ENCODE measurements around the gene FUOM.

FUOM gene

GRCh38 chr10:133357285-133358161 is at the start of gene FUOM:
TSS of gene FUOM (minus strand) at chr10:133358019. CDS start at chr10:133358007, 12 bp downstream.
- peak; percentile 36 to 43 for DNase-seq (ENCODE audit: low read depth in 2 of 2, low spot score in 1 of 2)

- DNase-seq (ENCODE audit: low read depth in 2 of 2, low spot score in 1 of 2): no peak
These were observed 48.2 kb upstream of the FUOM start for GRCh38 chr10:133405844-133406527.

DNA sequence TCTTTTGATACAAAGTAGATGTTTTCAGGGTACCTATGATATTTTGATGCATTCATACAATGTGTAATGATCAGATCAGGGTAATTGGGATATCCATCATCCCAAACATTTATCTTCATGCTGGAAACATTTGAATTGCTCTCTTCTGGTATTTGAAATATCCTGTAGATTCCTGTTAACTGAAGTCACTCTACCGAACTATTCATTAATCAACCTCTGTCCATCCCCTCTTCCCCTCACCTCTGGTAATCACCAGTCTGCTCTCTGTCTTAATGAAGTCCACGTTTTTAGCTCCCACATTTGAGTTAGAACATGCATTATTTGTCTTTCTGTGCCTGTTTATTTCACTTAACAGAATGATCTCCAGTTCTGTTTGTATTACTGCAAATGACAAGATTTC is 47.5 kb upstream of the FUOM start:
- DNase-seq (ENCODE audit: low read depth in 2 of 2, low spot score in 1 of 2): no peak

DNA sequence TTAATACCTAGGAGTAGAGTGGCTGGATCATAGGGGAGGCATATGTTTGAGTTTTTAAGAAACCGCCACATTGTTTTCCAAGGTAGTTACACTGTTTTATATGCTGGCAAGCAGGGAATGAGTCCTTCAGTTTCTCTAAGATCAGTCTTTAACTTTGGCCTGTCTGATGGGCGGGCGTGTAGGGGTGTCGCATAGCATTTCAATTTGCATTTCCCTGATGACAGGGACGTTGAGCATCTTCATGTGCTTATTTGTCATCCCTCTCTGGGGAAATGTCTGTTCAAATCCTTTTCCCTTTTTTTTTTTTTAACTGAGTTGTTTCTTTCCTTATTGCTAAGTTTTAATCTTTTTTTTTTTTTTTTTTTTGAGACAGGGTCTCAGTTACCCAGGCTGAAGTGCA is 46.0 kb upstream of the FUOM start:
- DNase-seq (ENCODE audit: low read depth in 2 of 2, low spot score in 1 of 2): no peak

- no peak for DNase-seq (ENCODE audit: low read depth in 2 of 2, low spot score in 1 of 2)
These were observed 45.5 kb upstream of the FUOM start for GRCh38 chr10:133403359-133403758.

- no peak for DNase-seq (ENCODE audit: low read depth in 2 of 2, low spot score in 1 of 2)
These were observed 44.3 kb upstream of the FUOM start for GRCh38 chr10:133401981-133402725.

GRCh38 chr10:133401500-133401899 is 43.7 kb upstream of the FUOM start:
- no peak for DNase-seq (ENCODE audit: low read depth in 2 of 2, low spot score in 1 of 2)

DNA sequence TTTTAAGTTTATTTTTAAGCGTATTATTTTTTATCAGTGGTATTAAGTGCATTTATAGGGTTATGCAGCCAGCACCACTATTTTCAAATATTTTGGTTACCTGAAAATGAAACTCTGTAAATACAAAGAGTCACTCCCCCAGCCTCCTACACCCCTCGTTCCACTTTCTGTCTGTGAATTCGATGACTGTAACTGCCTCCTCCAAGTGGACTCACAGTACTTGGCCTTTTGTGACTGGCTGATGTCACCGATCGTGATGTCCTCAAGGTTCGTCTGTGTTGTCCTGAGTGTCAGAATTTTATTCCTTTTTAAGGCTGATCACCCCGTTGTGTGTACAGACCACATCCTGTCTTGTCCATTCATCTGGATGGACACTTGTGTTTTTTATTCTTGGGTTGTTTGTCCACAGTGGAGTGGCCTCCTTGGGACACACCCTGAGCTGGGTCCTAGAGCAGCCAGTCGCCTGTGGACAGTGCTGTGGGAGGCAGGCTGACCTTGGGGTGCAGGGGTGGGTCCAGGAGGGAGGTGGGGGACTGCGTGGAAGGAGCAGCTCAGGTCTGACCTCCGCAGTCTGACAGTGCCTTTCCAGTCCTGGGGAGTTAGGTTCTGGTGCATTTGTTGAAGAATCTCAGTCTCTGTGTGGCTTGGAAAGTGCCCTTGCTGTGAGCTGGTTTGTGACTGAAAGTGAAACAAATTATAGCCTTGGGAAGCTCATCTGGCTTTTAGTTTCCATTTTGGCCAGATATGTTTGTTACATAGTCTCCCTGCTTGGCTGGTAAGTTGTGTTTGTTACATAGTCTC is 43.0 kb upstream of the FUOM start:
- no peak for DNase-seq (ENCODE audit: low read depth in 2 of 2, low spot score in 1 of 2)

DNA sequence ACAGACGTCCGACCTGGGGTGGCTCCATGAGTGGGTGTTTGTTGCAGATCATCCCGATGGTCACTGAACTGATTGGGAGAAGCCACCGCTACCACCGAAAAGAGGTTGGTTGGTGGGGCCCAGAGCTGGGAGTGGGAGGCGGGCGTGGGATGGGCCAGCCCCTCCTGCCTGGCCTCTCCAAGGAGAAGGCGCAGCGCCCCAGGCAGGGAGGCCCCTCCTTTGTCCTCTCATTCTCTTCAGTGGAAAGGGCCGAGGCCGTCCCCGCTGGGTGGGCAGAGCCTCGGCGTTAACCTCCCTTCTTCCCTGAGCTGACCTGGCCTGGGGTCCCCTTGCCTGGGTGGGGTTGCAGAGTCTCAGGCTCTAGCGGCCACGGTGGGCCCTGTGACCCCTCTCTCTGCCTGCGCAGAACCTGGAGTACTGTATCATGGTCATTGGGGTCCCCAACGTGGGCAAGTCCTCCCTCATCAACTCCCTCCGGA is 41.3 kb upstream of the FUOM start:
- no peak for DNase-seq (ENCODE audit: low read depth in 2 of 2, low spot score in 1 of 2)

DNA sequence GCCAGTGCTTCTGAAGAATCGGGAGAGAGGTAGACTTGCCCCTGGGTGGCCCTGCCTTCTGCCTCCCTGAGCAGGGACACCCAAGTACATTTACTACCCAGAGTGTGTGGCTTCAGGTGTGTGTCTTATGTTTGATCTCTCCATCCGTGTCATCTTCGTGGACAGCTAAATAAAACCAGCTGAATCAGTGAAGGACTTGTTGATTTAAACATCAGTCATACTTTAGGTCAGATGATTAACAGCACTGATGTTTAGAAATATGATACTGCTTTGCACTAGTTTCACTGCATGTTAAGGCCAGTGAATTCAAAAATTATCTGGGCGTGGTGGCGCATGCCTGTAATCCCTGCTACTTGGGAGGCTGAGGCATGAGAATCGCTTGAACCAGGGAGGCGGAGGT is 40.1 kb upstream of the FUOM start:
- DNase-seq (ENCODE audit: low read depth in 2 of 2, low spot score in 1 of 2): no peak

DNA sequence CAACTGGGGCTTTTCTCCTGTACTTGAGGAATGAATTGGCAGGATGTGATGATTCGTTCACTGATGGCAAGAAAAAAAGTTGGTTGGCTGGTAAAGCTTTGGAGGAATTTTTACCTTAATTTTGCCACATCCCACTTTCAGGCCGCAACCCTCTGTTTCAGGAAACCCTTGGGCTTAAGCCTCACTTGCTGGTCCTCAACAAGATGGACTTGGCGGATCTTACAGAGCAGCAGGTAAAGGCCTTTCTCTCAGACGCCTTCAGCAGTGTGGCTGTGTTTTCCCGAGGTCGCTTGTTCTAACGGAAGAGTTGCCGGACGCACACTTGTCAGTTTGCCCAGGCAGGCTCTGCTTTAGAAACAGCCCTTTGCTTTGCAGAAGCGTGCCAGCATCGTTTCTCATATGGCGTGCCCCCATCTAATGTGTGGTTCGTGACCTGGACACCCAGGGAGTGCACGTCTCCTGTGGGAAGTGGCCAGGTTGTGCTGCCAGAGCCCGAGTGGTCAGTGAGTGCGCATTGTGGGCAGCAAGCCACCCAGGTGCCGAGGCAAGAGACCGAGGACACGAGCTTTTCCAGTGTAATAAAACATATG is 38.3 kb upstream of the FUOM start:
- DNase-seq (ENCODE audit: low read depth in 2 of 2, low spot score in 1 of 2): no peak

DNA sequence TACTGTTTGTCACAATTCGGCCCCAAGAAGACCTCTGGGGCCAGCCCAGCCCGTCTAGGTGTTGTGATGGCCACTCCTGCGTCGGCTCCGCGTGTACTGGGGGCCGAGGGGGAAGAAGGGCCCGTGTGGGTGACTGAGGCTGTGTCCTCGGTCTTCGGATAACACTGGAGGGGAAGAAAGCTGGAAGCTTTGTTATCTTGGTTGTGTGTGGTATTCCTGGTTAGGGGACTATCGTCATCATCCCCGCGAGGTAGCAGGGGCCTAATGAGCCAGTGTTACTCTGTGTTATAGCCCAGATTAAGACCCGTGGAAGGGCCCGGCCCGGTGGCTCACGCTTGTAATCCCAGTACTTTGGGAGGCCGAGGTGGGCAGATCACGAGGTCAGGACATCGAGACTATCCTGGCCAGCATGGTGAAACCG is 37.0 kb upstream of the FUOM start:
- DNase-seq (ENCODE audit: low read depth in 2 of 2, low spot score in 1 of 2): no peak

- peak; percentile 72 to 88 for DNase-seq (ENCODE audit: low read depth in 2 of 2, low spot score in 1 of 2)
These were observed 36.3 kb upstream of the FUOM start, which contains the start of gene MTG1 for GRCh38 chr10:133394064-133394663. TSS of gene MTG1 (plus strand) at chr10:133394157. CDS start at chr10:133394221, 64 bp downstream.

GRCh38 chr10:133393401-133394063 is 35.7 kb upstream of the FUOM start:
- no peak for DNase-seq (ENCODE audit: low read depth in 2 of 2, low spot score in 1 of 2)

DNA sequence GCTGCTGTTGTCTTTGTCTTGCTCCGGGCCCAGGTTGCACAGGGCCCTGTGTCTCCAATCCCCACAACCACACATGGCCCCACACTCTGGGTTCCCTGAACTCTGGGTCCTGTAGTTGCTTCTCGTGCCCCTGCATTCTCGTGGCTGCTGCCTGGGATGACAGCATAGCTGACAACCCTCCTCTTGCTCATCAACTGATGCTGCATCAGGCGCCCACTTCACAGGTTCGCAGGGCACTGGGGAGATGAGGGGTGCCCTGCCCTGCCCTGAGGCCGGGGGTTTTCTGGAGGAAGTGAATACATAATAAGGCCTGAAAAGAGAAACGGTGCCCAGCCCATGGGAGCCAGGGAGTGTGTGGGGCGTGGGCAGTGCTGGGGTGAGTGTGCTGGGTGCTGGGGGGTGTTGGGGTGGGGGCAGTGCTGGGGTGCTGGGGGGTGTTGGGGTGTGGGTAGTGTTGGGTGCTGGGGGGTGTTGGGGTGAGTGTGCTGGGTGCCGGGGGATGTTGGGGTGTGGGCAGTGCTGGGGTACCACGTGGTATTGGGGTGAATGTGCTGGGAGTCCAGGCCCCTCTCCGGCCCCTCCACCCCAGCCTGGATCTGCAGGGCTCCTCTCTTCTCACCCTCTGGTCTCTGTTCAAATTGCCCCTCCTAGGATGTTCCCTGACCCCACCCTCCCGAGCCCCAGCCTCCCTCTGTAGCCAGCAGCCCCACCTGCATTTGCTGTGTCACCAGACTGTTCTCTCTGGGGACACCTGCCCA is 34.1 kb upstream of the FUOM start:
- DNase-seq (ENCODE audit: low read depth in 2 of 2, low spot score in 1 of 2): no peak

DNA sequence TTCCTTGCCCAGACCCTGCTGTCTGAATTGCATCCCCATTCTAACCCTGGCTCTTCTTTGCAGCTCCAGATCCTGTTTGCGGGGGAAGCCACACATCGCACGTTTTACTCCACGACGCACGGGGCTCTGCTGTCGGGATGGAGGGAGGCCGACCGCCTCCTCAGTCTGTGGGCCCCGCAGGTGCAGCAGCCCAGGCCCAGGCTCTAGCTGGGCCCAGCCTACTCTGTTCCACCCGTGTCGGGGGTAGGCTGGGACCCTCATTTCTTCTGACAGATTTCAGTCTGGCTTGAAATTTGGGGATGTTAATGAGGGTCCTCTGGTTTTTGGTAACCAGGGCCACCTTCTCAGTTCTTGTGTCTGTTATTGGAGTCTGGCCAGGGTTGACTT is 33.4 kb upstream of the FUOM start:
- DNase-seq (ENCODE audit: low read depth in 2 of 2, low spot score in 1 of 2): no peak

GRCh38 chr10:133390597-133391248 is 32.9 kb upstream of the FUOM start:
- DNase-seq (ENCODE audit: low read depth in 2 of 2, low spot score in 1 of 2): no peak
